Choroid plexus epithelial cell (primary cell): ENCODE results near the gene VPS37D.

Experiments used
- DNase-seq: peaks from one replicate; pipeline ENCODE4 v3.0.0-alpha.2; 2010; ENCODE audit warnings: low read depth
- H3K4me3 ChIP-seq: 2 replicates; pipeline ENCODE4 v1.5.1; 2011; ENCODE audit warnings: low read depth, mild to moderate bottlenecking, control low read depth, low read length, moderate library complexity
- TF ChIP-seq, protein P1 (sequence below): conservative IDR thresholded peaks from 2 replicates; pipeline ENCODE4 v1.5.1; 2011; ENCODE audit warnings: low read depth, mild to moderate bottlenecking, control low read depth, inconsistent platforms, low read length, moderate library complexity

Gene VPS37D

DNA sequence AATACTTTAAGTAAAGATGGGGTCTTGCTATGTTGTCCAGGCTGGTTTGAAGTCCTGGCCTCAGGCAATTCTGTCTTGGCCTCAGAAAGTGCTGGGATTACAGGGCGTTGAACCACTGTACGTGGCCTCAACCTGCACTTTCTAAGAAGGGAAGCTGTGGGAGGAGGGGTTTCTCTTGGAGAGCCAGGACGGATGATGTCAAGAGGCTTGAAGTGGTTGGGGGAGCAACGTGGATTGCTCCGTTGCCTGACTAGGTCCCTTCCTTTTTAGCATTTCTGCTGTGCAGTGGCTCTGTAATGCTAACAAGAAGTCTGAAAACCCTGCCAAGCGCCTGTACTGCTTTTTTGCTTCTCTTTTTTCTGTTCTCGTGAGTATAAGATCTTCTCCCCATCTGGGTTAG is 23.0 kb downstream of the VPS37D start:
- DNase-seq: no peak
- TF ChIP-seq, protein P1, sequence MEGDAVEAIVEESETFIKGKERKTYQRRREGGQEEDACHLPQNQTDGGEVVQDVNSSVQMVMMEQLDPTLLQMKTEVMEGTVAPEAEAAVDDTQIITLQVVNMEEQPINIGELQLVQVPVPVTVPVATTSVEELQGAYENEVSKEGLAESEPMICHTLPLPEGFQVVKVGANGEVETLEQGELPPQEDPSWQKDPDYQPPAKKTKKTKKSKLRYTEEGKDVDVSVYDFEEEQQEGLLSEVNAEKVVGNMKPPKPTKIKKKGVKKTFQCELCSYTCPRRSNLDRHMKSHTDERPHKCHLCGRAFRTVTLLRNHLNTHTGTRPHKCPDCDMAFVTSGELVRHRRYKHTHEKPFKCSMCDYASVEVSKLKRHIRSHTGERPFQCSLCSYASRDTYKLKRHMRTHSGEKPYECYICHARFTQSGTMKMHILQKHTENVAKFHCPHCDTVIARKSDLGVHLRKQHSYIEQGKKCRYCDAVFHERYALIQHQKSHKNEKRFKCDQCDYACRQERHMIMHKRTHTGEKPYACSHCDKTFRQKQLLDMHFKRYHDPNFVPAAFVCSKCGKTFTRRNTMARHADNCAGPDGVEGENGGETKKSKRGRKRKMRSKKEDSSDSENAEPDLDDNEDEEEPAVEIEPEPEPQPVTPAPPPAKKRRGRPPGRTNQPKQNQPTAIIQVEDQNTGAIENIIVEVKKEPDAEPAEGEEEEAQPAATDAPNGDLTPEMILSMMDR: no peak
- no peak overlapping the region for H3K4me3 ChIP-seq

DNA sequence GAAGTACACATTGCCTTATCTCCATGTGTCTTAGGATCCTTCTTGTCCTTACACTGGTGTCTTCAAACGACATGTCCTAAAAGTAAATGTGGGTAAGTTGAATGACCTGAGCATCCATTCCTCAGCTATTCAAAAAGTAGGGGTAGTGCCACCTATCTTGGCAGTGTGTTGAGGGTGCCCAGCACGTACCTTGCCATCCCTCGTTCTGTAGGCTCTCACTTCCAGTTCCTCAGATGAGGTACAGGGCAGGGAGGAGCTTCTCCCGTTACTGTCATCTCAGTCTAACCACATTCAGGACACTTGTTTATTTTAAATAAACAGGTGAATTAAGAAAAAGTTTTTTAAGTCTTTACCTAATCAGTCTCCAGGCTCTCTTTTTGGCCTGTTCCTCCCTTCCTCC is 28.7 kb downstream of the VPS37D start:
- DNase-seq: no peak
- H3K4me3 ChIP-seq: no peak overlapping the region
- TF ChIP-seq, protein P1: no peak

DNA sequence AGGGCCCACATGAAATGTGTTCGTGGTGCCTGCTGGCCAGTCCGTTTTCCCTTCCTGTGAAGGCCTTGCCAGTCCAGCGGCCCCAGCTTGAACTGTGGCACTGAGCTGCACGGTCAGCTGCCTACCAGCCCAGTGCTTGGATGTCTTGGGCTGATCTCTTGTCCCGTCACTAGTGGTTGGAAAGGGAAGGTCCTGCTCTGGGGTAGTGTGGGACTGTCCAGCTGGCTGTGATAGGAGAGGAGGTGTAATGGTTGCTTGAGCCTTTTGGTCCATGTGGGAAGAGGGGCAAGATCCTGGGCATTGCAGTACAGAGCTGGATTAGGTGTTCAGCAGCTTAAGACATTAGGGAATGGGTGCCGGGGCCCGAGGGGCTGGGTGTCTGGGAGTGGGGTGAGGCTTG is 30.8 kb downstream of the VPS37D start:
- DNase-seq: no peak
- TF ChIP-seq, protein P1: no peak
- H3K4me3 ChIP-seq: no peak overlapping the region

DNA sequence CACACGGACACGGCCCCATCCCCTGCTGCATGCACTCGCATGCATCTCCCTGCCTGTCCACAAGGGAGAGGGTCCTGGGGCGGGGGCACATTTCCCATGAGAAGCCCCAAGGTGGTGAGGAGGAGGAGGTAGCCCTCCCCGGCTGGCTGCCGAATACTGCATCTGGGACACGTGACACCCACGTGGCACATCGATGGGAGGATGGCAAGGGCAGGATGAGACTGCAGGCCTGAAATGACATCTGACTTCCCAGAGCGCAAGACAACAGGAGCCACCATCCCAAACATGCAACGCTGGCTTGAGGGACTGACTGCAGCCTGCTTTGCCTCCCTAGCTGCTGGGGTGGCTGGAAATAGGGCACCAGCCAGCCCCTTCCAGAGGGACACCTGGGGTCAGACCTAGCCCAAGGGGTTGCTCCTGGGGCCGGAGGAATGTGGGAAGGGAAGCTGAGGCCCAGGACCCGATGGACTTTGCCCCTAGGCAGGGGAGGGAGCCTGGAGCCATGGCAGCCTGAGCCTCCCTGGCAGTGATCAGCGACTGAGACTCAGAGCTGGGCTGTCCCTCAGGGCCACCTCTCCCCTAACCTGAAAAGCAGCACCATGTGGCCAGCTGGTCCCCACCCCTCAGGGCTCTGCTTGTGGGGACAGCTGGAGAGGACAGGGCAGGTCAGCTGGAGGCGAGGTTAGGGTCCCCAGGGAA is 31.9 kb downstream of the VPS37D start:
- DNase-seq: no peak
- H3K4me3 ChIP-seq: no peak overlapping the region
- TF ChIP-seq, protein P1: no peak

DNA sequence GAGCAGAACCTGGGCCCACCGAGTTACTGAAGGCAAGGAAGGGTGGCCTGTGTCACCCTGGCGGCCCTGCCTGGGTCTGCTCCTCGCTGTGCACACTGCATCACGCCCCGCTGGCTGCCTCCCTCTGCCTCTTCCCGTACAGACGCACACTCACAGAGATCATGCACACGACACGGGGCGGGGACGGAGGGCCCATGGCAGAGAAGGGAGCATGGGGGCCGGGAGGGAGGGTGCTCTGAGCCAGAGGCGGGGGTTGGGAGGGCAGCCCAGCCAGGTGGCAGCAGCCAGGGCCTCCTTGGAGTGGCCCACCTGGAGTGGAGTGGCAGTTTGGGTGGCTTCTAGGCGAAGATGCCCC is 32.4 kb downstream of the VPS37D start:
- no peak for DNase-seq
- H3K4me3 ChIP-seq: no peak overlapping the region
- TF ChIP-seq, protein P1: no peak

DNA sequence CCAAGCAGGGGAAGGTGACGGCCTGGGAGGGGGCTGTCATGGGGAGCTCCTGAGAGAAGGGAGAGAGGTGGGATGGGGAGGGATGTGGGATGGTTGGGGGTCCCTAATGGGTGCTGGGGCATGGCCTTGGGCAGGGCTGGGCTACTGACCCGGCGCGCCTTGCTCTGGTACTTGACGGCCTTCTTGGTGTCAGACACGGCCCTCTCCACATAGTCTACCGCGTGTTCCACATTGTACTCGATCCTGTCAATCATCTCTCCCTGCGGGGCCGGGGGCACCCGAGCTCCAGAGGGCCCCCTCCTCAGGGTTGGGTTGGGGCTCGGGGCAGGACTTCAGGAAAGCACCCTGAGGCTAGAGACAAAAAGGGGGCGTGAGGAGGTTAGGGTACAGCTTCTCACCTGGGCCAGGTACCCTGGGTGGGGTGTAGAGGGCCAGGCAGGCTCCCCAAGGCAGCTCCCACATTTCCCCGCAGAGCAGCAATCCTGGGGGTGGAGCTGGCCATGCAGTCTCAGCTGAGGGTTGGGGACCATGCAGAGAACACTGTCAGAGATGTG is 33.0 kb downstream of the VPS37D start:
- H3K4me3 ChIP-seq: no peak overlapping the region
- TF ChIP-seq, protein P1: no peak
- no peak for DNase-seq
